Raji (cell line): ENCODE data around the gene CACNA1H.

Experiments used
- POLR2A ChIP-seq: IDR thresholded peaks from 2 replicates; pipeline ENCODE4 v1.6.1; 2011; ENCODE audit warnings: low read depth, low read length, control low read depth; ENCODE audit not compliant: insufficient read depth

CACNA1H gene

GRCh38 chr16:1167276-1168107 is 14.6 kb downstream of the CACNA1H start:
- TF ChIP-seq POLR2A = no peak

- no peak for TF ChIP-seq POLR2A
These were observed 15.9 kb downstream of the CACNA1H start for GRCh38 chr16:1168837-1169236.

GRCh38 chr16:1169285-1170075 is 16.6 kb downstream of the CACNA1H start:
- TF ChIP-seq POLR2A = no peak

GRCh38 chr16:1170076-1170418 is 17.1 kb downstream of the CACNA1H start:
- no peak for TF ChIP-seq POLR2A

GRCh38 chr16:1171001-1171400 is 18.1 kb downstream of the CACNA1H start:
- TF ChIP-seq POLR2A = no peak

- no peak for TF ChIP-seq POLR2A
These were observed 19.0 kb downstream of the CACNA1H start for GRCh38 chr16:1171854-1172428.

GRCh38 chr16:1172651-1173050 is 19.7 kb downstream of the CACNA1H start:
- no peak for TF ChIP-seq POLR2A

- no peak for TF ChIP-seq POLR2A
These were observed 21.0 kb downstream of the CACNA1H start for GRCh38 chr16:1173788-1174451.

- no peak for TF ChIP-seq POLR2A
These were observed 21.8 kb downstream of the CACNA1H start for GRCh38 chr16:1174477-1175357.

- no peak for TF ChIP-seq POLR2A
These were observed 22.8 kb downstream of the CACNA1H start for GRCh38 chr16:1175566-1176279.

- TF ChIP-seq POLR2A = no peak
These were observed 23.5 kb downstream of the CACNA1H start for GRCh38 chr16:1176280-1176897.

GRCh38 chr16:1177053-1177452 is 24.1 kb downstream of the CACNA1H start:
- no peak for TF ChIP-seq POLR2A

GRCh38 chr16:1177750-1178149 is 24.8 kb downstream of the CACNA1H start:
- no peak for TF ChIP-seq POLR2A
